HG03175 (cell line): ENCODE measurements around the gene GRIN3B.

Source experiments
- ATAC-seq: cut with Tn5 transposase; IDR thresholded peaks from one replicate; pipeline ENCODE4 v1.9.1; 2021; ENCODE audit warnings: mild to moderate bottlenecking, moderate library complexity; ENCODE audit not compliant: unreplicated experiment

The GRIN3B gene

DNA sequence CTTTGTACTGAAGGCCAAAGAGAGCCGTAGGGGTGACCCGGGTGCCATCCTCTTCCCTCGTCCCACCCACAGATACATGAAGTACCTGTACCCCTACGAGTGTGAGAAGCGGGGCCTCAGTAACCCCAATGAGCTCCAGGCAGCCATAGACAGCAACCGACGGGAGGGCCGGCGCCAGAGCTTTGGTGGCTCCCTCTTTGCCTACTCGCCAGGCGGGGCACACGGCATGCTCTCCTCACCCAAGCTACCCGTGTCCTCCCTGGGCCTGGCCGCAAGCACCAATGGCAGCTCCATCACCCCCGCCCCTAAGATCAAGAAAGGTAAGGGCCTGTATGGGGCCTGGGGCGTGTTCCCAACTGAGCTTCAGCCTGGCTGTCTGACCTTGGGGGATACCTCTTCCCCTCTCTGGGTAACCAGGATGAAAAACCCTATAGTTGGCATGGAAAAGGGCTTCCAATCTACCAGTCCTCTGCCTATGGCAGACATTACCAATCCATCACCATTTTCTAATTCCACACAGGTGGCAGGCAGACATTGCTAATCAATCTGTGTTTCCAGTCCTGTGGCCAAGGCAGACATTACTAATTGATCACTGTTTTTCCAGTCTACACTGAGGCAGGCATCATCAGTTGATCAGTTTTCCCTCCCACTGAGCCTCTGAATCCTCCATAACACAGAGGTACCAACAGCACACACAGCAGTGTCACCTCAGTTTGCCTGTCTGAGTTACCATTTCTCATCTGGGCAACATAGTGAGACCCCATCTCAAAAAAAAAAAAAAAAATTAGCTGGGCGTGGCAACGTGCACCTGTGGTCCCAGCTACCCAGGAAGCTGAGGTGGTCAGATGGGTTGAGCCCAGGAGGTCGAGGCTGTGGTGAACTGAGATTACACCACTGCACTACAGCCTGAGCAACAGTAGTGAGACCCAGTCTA lies 35.2 kb upstream of the GRIN3B start:
- no peak for ATAC-seq

DNA sequence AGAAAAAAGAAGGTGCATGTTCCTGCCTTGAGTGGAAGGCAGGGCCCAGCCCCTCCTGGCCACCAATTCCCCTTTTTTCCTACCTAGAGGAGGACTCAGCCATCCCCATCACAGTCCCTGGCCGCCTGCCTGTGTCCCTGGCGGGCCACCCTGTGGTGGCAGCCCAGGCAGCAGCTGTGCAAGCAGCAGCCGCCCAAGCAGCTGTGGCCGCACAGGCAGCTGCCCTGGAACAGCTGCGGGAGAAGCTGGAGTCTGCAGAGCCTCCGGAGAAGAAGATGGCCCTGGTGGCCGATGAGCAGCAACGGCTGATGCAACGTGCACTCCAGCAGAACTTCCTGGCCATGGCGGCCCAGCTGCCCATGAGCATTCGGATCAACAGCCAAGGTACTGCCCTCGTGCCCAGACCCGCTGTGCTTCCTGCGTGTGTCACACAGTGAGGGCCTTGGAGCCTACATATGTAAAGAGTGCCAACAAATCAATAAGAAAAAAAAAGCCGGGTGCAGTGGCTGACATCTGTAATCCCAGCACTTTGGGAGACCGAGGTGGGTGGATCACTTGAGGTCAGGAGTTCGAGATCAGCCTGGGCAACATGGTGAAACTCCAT lies 33.6 kb upstream of the GRIN3B start:
- no peak for ATAC-seq

- ATAC-seq, result no peak
Measured at GRCh38 chr19:970695-971094, 29.5 kb upstream of the GRIN3B start.

GRCh38 chr19:971795-972194 lies 28.4 kb upstream of the GRIN3B start:
- no peak for ATAC-seq

GRCh38 chr19:972281-972680 lies 27.9 kb upstream of the GRIN3B start:
- ATAC-seq, result no peak

GRCh38 chr19:973726-974563 lies 26.3 kb upstream of the GRIN3B start:
- no peak for ATAC-seq

DNA sequence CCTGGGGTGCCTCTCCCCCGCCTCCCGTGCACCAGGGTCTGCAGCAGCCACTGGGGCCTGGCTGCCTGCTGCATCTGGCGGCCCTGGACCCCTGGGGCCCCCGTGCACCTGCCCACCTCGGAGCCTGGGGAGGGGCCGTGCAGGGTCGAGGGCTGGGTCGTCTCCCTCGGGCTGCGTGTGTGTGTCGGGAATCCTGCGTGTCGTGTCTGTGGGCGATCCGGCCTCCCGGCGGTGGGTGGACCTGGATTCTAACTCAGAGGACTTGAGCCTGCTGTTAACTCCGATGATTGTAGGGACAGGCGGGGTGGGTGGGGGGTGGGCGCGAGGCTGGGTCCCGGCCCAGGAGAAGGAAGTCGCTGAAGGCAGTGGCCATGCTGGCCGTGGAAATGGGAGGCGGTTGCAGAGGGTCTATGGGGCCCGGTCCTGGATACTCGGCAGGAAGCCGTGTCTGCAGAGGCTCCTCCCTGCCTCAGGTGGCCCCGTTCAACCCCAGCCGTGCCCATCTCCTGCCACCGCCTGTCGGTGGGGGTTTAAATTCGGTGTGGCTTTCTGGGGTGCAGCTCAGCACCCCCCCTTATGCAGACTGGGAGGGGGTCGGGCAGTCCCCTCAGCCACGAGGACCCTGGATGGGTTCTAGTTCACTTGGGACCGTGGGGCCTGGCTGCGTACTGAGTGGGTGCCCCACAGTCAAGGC lies 25.5 kb upstream of the GRIN3B start:
- no peak for ATAC-seq

GRCh38 chr19:976476-976875 lies 23.7 kb upstream of the GRIN3B start:
- no peak for ATAC-seq

DNA sequence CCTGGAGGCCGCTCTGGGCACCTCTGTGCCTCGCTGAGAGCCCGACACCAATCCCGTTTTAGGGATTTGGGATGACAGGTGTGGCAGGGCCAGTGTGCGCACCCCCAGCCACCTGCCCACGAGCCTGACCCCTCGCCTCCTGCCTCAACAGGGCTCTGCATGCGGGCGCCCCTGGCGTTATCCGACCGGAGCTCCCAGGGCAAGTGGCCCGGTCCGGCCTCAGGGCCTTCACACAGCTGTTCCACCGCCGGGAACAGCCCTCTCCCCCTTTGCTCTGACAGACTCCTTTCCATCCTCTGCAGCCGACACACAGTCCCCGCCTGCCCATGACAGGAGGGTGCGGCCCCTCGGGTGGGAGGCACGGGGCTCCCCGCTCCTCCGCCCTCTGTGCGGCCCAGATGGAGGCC lies 23.2 kb upstream of the GRIN3B start:
- ATAC-seq, result no peak

- ATAC-seq, result no peak
Measured at GRCh38 chr19:979318-979741, 20.9 kb upstream of the GRIN3B start.

DNA sequence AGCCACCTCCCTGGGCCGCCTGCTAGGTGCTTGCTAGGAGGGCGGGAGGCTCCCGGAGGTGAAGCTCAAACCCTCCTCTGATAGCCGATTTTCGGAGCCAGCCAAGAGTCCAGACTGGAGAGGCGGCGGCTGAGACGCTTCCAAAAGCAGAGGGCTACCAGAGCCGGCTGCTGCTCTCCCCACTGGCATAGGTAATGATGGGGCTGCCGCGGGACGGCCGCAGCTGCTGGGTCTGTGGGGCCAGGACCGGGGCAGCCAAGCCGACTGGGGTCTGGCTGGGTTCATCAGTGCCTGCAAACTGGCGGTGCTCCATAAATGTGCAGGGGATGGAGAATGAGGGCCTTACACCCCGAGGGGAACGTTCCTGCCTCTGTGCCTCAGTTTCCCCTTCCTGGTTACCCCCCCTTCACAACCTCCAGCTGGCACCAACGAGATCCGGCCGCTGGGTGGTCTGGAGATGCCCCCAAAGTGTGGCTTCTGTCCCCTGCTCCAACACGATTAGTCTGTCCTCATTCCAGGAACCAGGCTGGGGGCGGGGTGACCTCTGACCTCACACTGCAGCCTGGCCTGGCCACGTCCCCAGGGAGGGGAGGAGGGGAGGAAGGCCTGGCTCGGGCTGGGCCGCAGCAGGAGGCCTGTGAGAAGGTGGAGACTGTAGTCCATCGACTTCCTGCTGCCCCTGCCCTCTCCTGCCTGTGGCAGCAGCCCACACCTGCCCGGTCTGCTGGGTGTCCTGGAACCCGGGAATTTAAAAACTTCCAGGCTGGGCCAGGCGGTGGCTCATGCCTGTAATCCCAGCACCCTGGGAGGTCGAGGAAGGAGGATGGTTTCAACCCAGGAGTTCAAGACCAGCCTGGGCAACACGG lies 19.9 kb upstream of the GRIN3B start:
- no peak for ATAC-seq

GRCh38 chr19:982567-983170 lies 17.6 kb upstream of the GRIN3B start:
- ATAC-seq, result peak; percentile 48

DNA sequence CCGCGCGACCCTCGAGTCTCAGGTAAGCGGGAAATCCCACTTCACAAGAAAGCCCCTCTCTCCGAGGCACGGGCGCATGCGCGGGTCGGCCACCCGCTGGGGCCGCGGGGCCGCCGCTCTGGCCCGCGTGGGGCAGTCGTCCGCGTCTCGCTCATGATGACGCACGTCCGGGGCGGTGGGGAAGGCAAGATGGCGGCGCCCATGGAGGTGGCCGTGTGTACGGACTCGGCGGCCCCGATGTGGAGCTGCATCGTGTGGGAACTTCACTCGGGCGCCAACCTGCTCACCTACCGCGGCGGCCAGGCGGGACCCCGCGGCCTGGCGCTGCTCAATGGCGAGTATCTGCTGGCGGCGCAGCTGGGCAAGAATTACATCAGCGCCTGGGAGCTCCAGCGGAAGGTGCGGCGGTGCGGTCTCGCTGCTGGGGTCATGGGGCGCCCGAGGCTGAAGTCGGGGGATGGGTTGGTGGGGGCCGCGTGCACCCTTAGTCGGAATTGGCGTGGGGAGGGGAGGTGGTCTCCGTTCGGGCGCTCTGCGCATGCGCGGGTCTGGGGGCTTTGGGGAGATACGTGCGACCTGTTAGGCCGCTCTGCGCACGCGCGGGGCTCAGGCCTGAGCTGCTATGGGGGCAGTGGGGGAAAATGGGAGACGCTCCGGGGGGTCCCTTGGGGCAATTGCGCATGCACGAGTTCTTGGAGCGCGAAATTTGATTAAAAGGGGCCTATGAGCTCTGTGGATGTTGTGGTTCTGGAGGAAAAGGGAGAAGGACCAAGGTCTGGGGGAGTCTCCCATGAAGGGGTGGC lies 15.9 kb upstream of the GRIN3B start, which contains the start of gene WDR18:
TSS of gene WDR18 (plus strand) at position 181 of the 803 bp plus-strand sequence. CDS start at position 190, 9 bp downstream.
- ATAC-seq, result peak; percentile 77

DNA sequence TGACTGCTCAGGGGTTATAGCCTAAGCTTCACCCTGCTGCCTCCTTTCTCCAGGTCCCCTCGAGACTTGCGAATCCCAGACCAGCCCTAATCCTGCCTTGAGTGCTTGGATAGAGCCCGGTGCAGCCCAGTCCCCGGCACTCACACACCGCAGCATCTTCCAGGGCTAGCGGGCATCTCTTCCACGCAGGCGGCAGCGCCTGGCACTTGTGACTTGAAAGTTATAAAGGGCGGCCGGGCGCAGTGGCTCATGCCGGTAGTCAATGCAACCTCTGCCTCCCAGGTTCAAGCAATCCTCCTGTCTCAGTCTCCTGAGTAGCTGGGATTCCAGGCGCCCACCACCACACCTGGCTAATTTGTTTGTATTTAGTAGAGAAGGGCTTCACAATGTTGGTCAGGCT lies 14.1 kb upstream of the GRIN3B start:
- ATAC-seq, result no peak

- no peak for ATAC-seq
Measured at GRCh38 chr19:988081-988480, 12.1 kb upstream of the GRIN3B start.

GRCh38 chr19:988510-988909 lies 11.7 kb upstream of the GRIN3B start:
- ATAC-seq, result no peak

DNA sequence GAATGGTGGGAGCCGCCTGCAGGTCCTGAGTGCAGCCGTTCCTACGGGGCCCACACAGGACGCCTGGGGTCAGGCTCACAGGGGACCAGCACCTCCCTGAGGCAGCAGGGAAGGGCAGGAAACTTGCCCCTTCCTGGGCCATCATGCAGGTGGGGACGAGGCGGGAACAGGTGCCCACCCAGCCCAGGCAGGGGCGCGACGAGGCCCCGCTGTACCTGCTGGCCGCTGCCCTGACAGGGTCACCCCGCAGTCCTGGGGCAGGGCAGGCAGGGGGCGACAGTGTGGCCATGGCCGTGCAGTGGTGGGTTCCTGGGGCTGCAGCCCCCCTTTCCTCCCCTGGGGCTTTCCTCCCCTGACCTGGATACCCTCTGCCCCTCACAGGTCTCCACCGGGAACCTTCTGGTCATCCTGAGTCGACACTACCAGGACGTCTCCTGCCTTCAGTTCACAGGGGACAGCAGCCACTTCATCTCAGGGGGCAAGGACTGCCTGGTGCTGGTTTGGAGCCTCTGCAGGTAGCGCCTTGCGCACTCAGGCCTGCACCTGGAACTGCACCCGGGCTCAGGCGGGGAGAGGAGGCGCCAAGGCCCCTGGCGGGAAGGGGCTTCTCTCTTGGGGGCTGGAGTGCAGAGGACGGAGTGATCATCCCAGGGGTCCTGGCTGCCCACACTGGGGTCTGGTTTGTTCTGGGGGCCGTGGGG lies 10.7 kb upstream of the GRIN3B start:
- ATAC-seq, result no peak

GRCh38 chr19:990119-990571 lies 10.1 kb upstream of the GRIN3B start:
- no peak for ATAC-seq
